NCI-H1105 (cell line): ENCODE measurements around the gene PGPEP1.

Experiments used
- DNase-seq: peaks from one replicate; lab custom pipeline; 2025; lab: John Stamatoyannopoulos, UW

The PGPEP1 gene

DNA sequence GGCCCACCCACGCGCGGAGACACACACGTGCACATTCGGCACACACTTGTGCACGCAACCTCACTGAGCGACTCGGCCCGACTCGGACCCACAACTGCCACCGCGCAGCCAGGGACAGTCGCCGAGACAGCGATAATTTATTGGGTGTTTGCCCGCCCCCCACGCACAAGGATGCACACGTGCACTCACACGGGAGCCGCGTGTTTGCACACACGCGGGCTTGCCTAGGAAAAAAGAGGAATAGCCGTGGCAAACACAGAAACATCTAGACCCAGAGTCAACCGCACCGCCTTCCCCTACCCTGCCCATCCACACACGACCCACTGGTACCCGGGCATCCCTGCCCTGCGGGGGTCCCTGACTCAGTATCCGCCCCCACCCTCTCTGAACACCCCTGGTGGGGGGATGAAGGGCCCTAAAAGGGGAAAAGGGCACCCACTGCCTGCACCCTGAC is 77.7 kb downstream of the PGPEP1 start:
- no peak for DNase-seq

DNA sequence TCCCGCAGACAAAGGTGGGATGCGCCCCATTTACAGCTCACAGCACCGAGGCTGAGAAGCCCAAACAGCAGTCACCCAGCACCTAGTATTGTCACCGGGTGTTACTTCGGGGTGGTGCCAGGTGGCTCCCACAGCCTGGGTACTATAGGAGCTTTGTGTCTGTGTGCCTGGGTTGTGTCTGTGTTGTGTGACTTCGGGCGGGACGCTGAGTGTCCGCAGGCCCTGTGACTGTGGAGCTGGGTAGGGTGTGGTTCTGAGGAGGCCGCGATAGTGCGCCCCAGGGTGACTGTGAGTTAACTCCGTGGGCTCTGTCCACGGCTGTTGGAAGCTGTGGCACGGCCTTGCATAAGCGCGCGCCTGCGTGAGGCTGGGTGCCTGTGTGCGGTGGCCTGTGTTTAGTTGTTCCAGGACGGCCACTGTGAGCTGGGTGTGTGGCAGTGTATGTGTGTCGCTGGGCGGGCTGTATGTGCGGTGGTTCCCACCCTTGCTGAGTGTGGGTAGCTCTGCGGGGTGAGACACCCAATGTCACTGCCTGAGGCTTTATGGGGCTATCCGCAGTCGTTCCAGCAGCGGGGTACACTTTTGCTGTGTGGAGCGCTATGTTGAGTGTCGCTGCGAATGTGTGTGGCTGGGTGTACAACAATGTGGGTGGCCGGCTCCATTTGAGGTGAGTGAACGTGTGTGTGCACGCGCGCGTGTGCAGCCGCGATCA is 78.2 kb downstream of the PGPEP1 start:
- no peak for DNase-seq

DNA sequence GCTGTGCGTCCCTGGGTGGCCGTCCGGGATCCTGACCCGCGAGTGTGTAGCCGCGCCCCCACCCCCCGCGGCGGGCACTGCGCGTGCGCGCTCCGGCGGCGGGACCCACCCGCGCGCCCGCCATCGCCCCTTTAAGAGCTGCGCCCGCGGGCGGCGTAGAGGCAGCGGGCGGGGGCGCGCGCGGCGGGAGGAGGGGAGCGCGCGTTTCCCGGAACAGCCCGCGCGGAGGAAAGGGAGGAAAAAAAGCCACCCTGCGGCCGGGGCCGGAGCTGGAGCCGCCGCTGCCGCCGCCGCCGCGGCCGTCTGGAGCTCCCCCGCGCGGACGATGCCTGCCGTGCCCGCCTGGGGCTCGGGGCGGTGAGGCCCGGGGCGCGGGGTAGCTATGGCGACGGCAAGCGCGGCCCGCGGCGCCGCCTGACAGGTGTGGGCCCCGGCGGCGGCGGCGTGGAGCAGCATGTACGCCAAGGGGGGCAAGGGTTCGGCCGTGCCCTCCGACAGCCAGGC is 78.8 kb downstream of the PGPEP1 start, which contains the start of gene SSBP4:
TSS of gene SSBP4 (plus strand) at position 204 of the 504 bp plus-strand sequence. CDS start at position 455, 251 bp downstream.
- peak; percentile 75 for DNase-seq
